DMS53 treated with DMSO at 0.1 percent for 48 hours (cell line): ENCODE results near the gene MOB3B.
A peak's percentile ranks its signal among the peaks of the same experiment; 100 is the strongest.

ENCODE experiments used
- DNase-seq: peaks from one replicate; lab custom pipeline; 2025; ENCODE audit not compliant: unreplicated experiment; lab: John Stamatoyannopoulos, UW

MOB3B gene

GRCh38 chr9:27529316-27530278 is at the start of gene MOB3B:
Gene MOB3B (minus strand): TSS chr9:27529814. CDS start chr9:27455550, 74,264 bp downstream.
- DNase-seq, result peak; percentile 18

- DNase-seq, result peak; percentile 90
These were observed 44.3 kb upstream of the MOB3B start for GRCh38 chr9:27573634-27574590.

DNA sequence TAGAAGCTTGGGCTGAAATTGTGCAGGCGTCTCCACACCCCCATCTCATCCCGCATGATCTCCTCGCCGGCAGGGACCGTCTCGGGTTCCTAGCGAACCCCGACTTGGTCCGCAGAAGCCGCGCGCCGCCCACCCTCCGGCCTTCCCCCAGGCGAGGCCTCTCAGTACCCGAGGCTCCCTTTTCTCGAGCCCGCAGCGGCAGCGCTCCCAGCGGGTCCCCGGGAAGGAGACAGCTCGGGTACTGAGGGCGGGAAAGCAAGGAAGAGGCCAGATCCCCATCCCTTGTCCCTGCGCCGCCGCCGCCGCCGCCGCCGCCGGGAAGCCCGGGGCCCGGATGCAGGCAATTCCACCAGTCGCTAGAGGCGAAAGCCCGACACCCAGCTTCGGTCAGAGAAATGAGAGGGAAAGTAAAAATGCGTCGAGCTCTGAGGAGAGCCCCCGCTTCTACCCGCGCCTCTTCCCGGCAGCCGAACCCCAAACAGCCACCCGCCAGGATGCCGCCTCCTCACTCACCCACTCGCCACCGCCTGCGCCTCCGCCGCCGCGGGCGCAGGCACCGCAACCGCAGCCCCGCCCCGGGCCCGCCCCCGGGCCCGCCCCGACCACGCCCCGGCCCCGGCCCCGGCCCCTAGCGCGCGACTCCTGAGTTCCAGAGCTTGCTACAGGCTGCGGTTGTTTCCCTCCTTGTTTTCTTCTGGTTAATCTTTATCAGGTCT is 43.5 kb upstream of the MOB3B start, which contains the start of gene C9orf72:
TSS of gene C9orf72 (minus strand) at position 564 of the 716 bp plus-strand sequence. CDS start 6,361 bp downstream, outside the sequence.
- DNase-seq, result peak; percentile 6

DNA sequence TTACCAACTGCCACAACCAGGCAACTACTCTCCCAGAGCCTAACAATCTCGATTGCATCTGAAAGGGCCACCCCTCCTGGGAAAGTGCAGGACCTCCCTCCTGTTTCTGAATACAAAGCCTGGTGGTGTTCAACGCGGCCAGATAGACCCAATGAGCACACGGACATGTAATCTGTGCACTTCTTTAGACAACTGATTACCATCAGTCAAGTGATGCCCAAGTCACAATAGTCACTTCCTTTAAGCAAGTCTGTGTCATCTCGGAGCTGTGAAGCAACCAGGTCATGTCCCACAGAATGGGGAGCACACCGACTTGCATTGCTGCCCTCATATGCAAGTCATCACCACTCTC is 42.9 kb upstream of the MOB3B start:
- no peak for DNase-seq

GRCh38 chr9:27572061-27572460 is 42.4 kb upstream of the MOB3B start:
- no peak for DNase-seq

- DNase-seq, result no peak
These were observed 41.4 kb upstream of the MOB3B start for GRCh38 chr9:27571011-27571410.

GRCh38 chr9:27569406-27569805 is 39.8 kb upstream of the MOB3B start:
- DNase-seq, result no peak

DNA sequence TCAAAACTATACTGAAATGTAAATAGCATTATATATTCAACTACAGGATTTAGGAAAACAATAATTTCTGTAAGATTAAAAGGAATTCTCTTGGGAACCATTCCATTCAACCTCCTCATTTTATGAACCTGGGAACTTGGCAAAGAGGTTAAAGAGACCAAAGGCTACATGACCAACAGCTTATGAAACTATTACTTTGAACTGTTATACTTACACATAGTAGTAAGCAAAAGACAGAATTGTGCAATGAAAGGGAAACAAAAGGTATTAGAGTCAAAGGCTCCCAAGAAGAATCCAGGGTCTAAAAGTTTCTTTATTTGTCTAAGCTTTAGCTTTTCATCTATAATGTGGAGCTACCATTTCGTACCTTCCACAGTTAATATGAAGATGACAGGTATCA is 36.5 kb upstream of the MOB3B start:
- no peak for DNase-seq

DNA sequence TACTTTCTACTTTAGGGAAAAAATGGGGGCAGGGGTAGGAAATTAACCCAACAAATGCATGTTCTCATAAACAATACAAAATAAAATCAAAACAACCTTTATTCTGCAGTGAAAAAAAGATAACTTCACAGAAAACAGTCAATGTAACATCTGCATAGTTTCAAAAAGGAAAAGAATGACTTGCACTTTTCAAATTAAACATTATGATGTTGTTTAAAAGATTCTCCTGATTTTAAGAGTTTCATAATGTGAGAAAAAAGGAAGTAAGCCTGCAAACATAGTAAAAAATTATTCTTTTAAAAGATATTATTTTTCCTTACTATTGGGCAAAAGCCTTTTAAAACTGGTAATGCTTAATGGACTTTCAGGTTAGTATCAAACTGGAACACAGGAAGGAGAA is 36.1 kb upstream of the MOB3B start:
- no peak for DNase-seq

DNA sequence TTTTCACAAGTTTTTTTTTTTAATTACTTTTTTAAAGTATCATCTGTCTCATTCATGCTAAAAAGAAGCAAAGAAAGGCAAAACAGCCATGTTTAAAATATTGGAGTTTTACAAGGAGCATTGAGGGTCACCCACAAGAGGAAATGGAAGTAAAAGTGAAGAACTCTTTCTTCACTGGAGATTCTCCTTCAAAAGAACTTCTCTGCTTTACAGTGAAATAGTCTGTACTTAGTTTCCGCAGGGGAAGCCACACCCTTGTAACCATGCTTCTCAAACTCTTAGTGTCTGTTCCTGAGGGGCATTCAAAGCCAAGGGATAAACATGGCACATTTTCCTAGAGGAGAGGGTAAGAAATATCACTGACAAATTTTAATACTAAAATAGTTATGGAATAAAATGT is 35.1 kb upstream of the MOB3B start:
- DNase-seq, result no peak

- DNase-seq, result no peak
These were observed 34.3 kb upstream of the MOB3B start for GRCh38 chr9:27563738-27564430.

- no peak for DNase-seq
These were observed 32.1 kb upstream of the MOB3B start for GRCh38 chr9:27561685-27562084.

- no peak for DNase-seq
These were observed 30.8 kb upstream of the MOB3B start for GRCh38 chr9:27560457-27560856.

GRCh38 chr9:27558307-27558706 is 28.7 kb upstream of the MOB3B start:
- no peak for DNase-seq

DNA sequence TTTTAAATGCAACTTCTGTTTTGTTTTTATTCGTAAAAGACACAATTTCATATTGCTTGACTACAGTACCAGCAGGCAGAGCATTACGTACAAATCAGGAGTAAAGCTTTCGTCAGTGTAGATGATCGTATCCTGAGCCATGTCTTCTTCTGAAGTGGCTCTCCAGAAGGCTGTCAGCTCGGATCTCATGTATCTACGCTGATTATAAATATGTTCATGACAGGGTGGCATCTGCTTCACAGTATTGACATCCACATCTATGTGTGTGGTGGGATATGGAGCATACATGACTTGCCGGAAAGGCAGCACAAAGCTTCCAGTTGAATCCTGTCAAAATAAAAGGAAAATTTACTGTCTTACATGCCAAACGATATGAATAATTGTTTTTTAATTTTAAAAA is 26.9 kb upstream of the MOB3B start:
- no peak for DNase-seq

- DNase-seq, result no peak
These were observed 25.1 kb upstream of the MOB3B start for GRCh38 chr9:27554712-27555111.

DNA sequence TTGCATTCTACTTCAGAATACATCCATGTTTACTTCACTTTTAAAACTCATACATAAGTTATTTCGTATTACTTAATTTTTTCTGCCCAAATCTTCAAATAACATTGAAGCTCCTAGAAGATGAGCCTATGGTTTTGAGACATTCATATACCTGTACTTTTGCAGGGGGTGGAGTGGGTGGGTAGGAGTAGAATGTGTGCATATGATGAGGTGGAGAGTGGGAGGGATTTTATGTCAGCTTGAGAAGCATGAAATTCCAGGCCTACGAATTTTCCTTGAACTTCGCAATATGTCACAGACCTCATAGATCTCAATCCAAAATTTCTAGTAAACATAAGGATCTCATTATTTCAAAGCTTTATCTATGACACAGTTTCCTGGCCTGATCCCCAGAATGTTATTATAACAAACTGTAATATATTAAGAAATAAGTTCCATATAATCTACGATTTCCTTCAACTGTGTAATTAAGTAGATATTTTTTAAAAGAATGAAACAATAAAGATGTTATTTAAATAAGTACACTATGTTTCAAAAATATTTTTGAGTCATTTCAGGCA is 19.7 kb upstream of the MOB3B start:
- DNase-seq, result no peak

GRCh38 chr9:27548055-27548741 is 18.6 kb upstream of the MOB3B start:
- DNase-seq, result peak; percentile 8

DNA sequence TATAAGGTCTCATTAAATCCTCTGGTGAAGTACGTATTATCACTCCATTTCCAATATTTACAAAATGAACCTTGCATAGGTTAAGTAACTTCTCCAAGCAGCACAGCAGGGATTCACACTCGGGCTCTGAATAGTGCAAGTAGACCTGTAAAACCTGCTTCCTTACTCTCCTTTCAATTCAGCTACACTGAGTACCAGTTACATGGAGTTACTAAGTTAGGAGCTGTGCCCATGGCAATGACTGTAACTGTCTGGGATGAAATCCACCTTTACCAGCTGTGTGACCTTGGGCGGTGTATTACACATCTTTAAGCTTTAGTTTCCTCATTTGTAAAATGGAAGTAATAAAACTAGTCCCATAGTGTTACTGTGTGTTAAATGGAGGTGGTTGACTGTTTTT is 15.9 kb upstream of the MOB3B start:
- no peak for DNase-seq
